ENCODE results near the gene NGLY1. TPM values are rescaled to one million over a fixed set of nuclear protein-coding genes. Genes with fewer than 3 reads are reported as not detected.

The NGLY1 gene
- total RNA-seq, 2 donors from 2014 or later, result 50.3 to 50.5 TPM

- Histone ChIP-seq H3K9me3 (no peaks in the 10 kb centered on the region), H3K4me3 (no peak overlapping the region), H3K4me1 (no peaks in the 10 kb centered on the region), H3K27ac (no peak overlapping the region), H3K9ac (ENCODE audit: low read depth in 2 of 2, low read length in 2 of 2) (no peak overlapping the region), H3K27me3 (no peaks in the 10 kb centered on the region), H3K36me3 (no peaks in the 10 kb centered on the region)
- TF ChIP-seq CTCF (IDR thresholded peaks at IDR 0.05), result no peak
- DNase-seq, result no peak
- intact Hi-C loops (cut with DNase I), result no loop called here
Observed at GRCh38 chr3:25708036-25708435, 75.2 kb downstream of the NGLY1 start.

- TF ChIP-seq CTCF (IDR thresholded peaks at IDR 0.05), result no peak
- Histone ChIP-seq H3K27me3 (no peaks in the 10 kb centered on the region), H3K36me3 (no peaks in the 10 kb centered on the region), H3K9ac (ENCODE audit: low read depth in 2 of 2, low read length in 2 of 2) (no peak overlapping the region), H3K27ac (no peak overlapping the region), H3K4me1 (no peaks in the 10 kb centered on the region), H3K9me3 (no peaks in the 10 kb centered on the region), H3K4me3 (no peak overlapping the region)
- intact Hi-C loops (cut with DNase I), result no loop called here
- DNase-seq, result no peak
Observed at GRCh38 chr3:25707268-25707926, 75.8 kb downstream of the NGLY1 start.

GRCh38 chr3:25706213-25706612, 77.0 kb downstream of the NGLY1 start:
- Histone ChIP-seq H3K9ac (ENCODE audit: low read depth in 2 of 2, low read length in 2 of 2) (no peak overlapping the region), H3K27me3 (no peaks in the 10 kb centered on the region), H3K4me3 (no peak overlapping the region), H3K9me3 (no peaks in the 10 kb centered on the region), H3K36me3 (no peaks in the 10 kb centered on the region), H3K4me1 (no peaks in the 10 kb centered on the region), H3K27ac (no peak overlapping the region)
- no peak for TF ChIP-seq CTCF (IDR thresholded peaks at IDR 0.05)
- no peak for DNase-seq
- intact Hi-C loops (cut with DNase I), result no loop called here

GRCh38 chr3:25697553-25697952, 85.7 kb downstream of the NGLY1 start:
- Histone ChIP-seq H3K9me3 (no peaks in the 10 kb centered on the region), H3K9ac (ENCODE audit: low read depth in 2 of 2, low read length in 2 of 2) (no peak overlapping the region), H3K27me3 (no peaks in the 10 kb centered on the region), H3K4me3 (no peak overlapping the region), H3K36me3 (no peaks in the 10 kb centered on the region), H3K4me1 (no peaks in the 10 kb centered on the region), H3K27ac (no peak overlapping the region)
- intact Hi-C loops (cut with DNase I), result no loop called here
- DNase-seq, result no peak
- no peak for TF ChIP-seq CTCF (IDR thresholded peaks at IDR 0.05)

- no peaks in the 10 kb centered on the region for H3K27me3 ChIP-seq
- H3K36me3 ChIP-seq, result no peaks in the 10 kb centered on the region
- H3K27ac ChIP-seq, result no peak overlapping the region
- TF ChIP-seq CTCF (IDR thresholded peaks at IDR 0.05), result no peak
- intact Hi-C loops (cut with DNase I), result no loop called here
- no peak overlapping the region for H3K9ac ChIP-seq (ENCODE audit: low read depth in 2 of 2, low read length in 2 of 2)
- H3K9me3 ChIP-seq, result no peaks in the 10 kb centered on the region
- no peak overlapping the region for H3K4me3 ChIP-seq
- DNase-seq, result no peak
- H3K4me1 ChIP-seq, result no peaks in the 10 kb centered on the region
Observed at GRCh38 chr3:25695731-25696420, 87.4 kb downstream of the NGLY1 start.
